GM21360 (cell line): ENCODE data around the gene AFDN.
"Not testable (repeated sequence)": the region's sequence is repeated elsewhere in the genome, so short reads cannot be mapped to it uniquely, and the experiment has no call there.

Experiments used
- ATAC-seq: cut with Tn5 transposase; IDR thresholded peaks from one replicate; pipeline ENCODE4 v1.9.1; 2021; ENCODE audit warnings: mild to moderate bottlenecking, moderate library complexity; ENCODE audit not compliant: unreplicated experiment

Gene AFDN

DNA sequence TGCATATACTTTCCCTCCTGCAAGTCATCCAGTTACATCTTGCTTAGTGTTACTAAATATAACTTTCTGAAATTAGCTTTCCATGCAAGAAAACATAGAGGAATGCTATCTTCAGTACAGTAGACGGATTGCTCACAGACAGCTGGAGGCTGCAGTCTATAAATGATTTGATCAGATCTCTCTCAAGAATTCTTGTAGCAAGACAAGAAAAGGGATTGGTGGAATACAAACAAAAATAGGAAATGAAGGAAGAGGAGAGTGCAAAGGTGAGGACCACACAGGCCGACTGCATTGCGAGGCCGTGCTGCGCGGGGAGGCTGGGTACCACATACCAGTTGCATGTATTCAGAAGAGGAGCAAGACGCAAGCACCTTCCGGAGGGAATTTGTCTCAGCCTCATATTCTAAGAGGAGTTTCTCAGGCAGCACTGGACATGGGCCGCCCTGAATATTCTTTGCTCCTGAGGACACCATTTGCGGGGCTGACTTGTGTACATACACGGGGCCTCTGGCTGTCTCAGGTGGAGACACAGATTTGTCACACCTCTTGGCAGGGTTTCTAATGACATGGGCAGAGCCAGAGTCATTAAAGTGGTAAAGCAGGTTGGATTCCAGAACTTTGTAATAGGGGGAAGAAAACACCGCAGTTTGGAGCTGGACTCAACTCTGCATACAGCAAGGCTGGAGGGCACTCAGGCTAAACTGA, 148.1 kb downstream of the AFDN start:
- no peak for ATAC-seq

DNA sequence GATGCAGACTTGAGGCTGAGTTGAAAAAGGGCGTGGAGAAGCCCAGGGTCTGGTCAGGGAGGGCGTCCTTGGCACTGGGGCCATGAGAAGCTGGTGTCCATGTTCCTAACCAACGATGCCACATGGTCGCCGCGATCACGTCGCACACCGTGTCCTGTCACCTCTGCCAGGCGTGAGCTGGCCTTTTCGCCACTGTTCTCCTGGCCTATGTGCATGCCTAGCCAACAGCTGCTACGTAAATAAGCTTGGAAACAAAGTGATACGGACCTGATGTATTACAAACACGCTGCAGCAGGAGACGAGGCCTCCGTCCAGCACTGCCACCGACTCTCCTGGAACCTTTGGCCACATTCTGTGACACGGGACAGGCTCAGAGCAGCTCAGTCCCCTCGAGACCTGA, 148.7 kb downstream of the AFDN start:
- ATAC-seq, result no peak

DNA sequence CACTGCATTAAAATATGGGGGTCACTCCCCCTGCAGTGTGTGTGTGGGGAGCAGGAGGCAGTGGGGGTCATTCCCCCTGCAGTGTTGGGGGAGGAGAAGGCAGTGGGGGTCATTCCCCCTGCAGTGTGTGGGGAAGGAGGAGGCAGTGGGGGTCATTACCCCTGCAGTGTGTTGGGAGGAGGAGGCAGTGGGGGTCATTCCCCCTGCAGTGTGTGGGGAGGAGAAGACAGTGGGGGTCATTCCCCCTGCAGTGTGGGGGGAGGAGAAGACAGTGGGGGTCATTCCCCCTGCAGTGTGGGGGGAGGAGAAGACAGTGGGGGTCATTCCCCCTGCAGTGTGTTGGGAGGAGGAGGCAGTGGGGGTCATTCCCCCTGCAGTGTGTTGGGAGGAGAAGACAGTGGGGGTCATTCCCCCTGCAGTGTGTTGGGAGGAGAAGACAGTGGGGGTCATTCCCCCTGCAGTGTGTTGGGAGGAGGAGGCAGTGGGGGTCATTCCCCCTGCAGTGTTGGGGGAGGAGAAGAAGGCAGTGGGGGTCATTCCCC, 149.5 kb downstream of the AFDN start:
- ATAC-seq, result not testable (repeated sequence)

GRCh38 chr6:167976708-167977107, 150.0 kb downstream of the AFDN start:
- ATAC-seq, result no peak

DNA sequence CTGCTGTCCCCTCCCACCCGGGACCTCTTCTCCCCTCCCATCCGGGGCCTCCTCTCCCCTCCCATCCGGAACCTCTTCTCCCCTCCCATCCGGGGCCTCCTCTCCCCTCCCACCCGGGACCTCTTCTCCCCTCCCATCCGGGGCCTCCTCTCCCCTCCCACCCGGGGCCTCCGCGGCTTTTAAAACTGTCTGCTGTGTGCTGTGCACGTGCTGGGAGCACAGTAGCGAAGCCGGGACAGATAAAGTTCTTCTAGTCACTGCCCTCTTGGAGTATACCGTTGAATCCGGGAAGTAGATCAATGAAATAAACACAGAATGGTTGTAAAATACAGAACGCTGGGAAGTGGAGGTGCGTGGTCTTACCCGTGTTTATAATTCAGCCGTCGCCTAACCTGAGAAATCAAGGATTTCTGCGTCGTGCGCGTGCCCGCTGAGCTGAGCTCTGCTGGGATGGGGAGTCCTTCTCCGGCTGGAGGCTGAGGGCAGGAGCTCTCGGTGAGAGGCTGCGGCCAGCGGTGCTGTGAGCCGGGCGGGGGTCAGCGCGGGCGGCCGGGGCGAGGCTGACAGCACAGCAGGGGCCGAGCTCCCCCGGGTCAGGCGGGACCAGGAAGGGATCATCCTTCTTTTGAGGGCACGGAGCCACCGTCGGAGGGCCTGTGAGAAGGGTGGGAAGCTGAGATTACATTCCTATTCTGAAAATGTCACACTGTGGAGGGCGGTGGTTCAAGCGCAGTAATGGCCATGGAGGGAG, 151.2 kb downstream of the AFDN start:
- ATAC-seq, result no peak

- no peak for ATAC-seq
Observed at GRCh38 chr6:167978607-167979006, 151.9 kb downstream of the AFDN start.

GRCh38 chr6:167979436-167980139, 152.9 kb downstream of the AFDN start:
- ATAC-seq, result no peak

DNA sequence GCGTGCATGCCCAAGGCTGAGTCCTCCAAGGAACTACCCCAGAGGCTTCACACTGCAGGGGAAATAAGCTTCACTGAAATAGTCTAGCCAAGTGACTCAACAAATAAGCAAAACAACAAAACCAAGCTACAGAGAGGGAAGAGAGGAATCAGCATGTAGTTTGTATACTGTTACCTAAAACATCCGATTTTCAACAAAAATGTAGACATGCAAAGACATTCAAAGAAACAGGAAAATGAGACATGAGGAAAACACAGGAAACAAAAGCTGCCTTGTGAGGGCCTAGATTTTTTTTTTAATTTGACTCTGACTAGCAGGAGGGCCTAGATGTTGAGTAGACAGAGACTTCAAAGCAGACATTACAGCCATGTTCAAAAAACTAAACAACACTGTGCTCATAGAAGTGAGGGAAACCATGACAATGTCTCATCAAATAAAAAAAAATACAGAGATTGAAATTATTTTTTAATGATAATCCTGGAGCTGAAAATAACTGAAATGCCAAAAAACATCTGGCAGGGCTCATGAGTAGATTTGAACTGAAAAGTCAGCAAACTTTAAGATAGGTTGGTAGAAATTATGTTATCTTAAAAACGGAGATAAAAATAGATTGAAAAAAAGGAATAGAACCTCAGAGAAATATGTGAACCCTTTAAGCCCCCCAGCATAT, 154.3 kb downstream of the AFDN start:
- no peak for ATAC-seq

DNA sequence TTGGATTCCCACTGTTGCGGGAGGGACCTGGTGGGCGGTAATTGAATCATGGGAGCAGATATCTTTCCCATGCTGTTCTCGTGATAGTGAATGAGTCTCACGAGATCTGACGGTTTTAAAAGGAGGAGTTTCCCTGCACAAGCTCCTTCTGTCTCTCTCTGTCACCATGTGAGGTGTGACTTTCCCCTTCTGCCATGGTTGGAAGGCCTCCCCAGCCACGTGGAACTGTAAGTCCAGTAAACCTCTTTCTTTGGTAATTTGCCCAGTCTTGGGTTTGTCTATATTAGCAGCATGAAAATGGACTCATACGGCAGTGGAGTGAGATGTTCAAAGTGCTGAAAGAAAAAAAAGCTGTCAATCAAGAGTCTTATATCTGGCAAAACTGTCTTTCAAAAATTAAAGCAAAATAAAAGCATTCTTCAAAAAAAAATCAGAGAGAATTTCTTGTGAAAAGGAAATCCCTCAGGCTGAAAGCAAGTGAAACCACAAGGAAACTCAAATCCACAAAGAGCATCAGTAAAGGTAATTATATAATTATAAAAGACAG, 155.3 kb downstream of the AFDN start:
- ATAC-seq, result no peak

DNA sequence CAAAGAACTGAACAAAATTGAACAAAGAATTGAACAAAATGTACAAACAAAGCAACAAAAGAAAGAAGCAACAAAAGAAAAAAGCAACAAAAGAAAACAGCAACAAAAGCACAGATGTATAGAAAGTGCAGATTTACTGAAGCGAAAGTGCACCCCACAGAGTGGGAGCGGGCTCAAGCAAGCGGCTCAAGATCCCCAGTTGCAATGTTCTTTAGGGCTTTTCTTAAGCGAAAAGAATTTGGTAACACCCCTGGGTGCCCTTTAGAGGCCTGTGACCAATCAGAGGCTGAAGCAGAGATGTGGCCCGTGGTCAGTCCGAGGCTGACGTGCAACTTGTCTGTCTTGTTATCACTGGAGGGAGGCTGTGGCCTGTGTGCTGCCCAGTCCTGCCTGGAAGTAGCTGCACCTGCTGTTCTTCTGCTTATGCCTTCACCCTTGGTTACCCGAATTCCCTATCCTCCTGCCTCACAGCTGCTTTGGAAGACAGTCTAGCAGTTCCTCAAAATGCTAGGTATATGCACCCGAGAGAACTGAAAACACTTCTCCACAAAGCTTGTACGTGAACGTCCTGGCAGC, 157.5 kb downstream of the AFDN start:
- ATAC-seq, result no peak

DNA sequence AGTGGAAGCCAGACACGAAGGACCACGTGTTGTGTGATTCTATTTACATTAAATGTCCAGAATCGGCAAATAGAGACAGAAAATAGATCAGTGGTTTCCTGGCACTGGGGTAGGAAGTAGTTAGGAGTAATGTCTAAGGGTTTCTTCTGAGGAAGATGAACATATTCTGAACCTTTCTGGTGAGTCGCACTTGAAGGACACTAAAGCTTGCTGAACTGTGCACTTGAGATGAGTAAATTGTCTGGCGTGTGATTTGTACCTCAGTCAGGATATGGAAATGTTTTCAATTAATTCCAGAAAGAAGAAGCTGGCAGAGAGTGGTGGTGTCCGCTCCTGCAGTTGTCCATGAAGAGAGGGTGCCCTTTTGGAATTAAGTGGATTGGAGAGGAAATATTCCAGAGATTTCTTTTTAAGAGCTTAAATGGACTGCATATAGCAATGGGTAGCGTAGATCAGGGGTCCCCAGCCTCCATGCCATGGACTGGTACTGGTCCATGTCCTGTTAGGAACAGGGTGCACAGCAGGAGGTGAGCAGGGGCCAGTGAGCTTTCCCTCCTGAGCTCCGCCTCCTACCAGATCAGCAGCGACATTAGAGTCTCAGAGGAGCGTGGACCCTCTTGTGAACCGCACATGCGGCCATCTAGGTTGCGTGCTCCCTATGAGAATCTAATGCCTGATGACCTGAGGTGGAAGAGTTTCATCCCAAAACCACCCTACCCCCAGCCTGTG, 158.3 kb downstream of the AFDN start:
- no peak for ATAC-seq

DNA sequence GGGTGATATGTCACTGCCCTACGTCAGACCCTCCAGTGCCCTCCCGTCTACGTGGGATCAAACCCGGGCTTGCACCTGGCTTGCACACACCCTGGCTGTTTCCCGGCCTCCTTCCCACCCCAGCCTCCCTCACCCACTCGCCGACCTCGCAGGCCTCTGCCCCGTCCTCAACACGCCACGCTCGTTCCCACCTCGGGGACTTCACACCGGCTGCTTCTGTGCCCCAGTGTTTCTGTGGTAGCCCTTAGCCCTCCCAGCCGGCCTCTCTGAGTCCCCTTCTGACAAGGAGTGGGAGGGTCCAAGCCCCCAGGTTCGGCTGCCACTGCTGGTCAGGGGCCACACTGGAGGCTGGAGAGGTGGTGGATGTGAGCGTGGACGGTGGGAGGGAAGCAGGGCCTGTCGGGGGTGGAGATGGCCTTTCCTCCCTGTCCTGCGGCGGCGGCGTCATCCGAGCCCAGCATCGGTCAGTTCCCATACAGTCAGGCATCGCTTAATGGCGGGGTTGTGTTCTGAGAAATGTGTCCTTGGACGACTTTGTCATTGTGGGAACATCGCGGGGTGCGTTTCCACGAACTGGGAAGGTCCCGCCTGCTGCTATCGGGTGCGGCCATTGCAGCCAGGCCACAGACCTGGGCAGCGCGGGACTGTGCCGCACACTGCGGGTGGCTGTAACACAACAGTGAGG, 159.3 kb downstream of the AFDN start:
- no peak for ATAC-seq

GRCh38 chr6:167987396-167988153, 160.9 kb downstream of the AFDN start:
- ATAC-seq, result no peak

DNA sequence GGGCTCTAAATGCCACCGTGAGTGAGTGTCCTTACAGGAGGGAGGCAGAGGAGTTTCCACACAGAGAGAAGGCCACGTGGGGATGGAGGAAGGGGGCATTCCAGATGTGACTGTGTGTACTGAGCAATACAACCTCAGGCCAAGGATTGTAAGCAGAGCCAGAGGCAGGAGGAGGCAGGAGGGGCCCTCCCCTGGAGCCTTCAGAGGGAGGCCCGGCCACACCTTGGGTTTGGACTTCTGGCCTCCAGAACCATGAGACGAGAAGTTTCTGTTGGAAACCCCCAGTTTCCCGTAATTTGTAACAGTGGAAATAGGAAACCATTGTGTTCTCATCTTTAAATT, 161.4 kb downstream of the AFDN start:
- no peak for ATAC-seq

GRCh38 chr6:167988945-167989841, 162.5 kb downstream of the AFDN start:
- ATAC-seq, result no peak

GRCh38 chr6:167990016-167990945, 163.6 kb downstream of the AFDN start:
- no peak for ATAC-seq

GRCh38 chr6:167993169-167993568, 166.5 kb downstream of the AFDN start:
- no peak for ATAC-seq
